HCT116 (cell line): ENCODE data around the gene CIAO2B. TPM values are rescaled to one million over a fixed set of nuclear protein-coding genes. Genes with fewer than 3 reads are reported as not detected.
"Not testable (repeated sequence)": the region's sequence is repeated elsewhere in the genome, so short reads cannot be mapped to it uniquely, and the experiment has no call there.

Experiments
- ATAC-seq: fragments of 200-7000 bp; cut with Tn5 transposase; 2 replicates; pipeline ENCODE4 v1.9.1; 2020; ENCODE audit warnings: mild to moderate bottlenecking, moderate library complexity
- BruUV-seq: library from RNA; stranded (reverse); fragments of 400-500 nt; replicated peaks from 2 replicates; lab custom pipeline; 2021; lab: Mats Ljungman, UMichigan
- CTCF ChIA-PET: fragments of 300-600 bp; sonication (Branson Sonifier 250); formaldehyde crosslinking; loops from one replicate; lab custom pipeline; 2021; ENCODE audit warnings: antibody characterized with exemption; lab: Charles Lee
- POLR2A ChIA-PET: fragments of 300-600, 350-600 bp; sonication (Branson Sonifier 250); formaldehyde crosslinking; loops from one replicate; lab custom pipeline; 2021; ENCODE audit warnings: antibody characterized with exemption; lab: Charles Lee
- RAD21 ChIA-PET, 2 experiments: fragments of 300-600 bp; sonication (Branson Sonifier 250); formaldehyde crosslinking; loops; one replicate each; lab custom pipeline; 2023; ENCODE audit warnings: low total read pairs in 2 of 2; ENCODE audit not compliant: uncharacterized antibody in 2 of 2, unreplicated experiment in 2 of 2, low non-redundant PET in 1 of 2; lab: Charles Lee
- DNase-seq: peaks from one replicate; pipeline ENCODE4 v3.0.0-alpha.2; 2010; ENCODE audit warnings: low read depth, low spot score
- H2AFZ ChIP-seq: fragments of 200-600 bp; shearing (Covaris generic), sonication (generic); 2 replicates; pipeline ENCODE4 v1.6.1; 2017; ENCODE audit warnings: low read depth, mixed run types, mixed read lengths, antibody characterized with exemption, low read length; ENCODE audit not compliant: poor library complexity, severe bottlenecking
- H3K27ac ChIP-seq: 2 replicates; pipeline ENCODE4 v1.5.1; 2012; ENCODE audit warnings: low read depth, low read length
- H3K27me3 ChIP-seq: fragments of 200-600 bp; sonication (generic); 2 replicates; pipeline ENCODE4 v1.6.1; 2016; ENCODE audit warnings: mixed run types, low read length, mixed read lengths; ENCODE audit not compliant: insufficient read depth
- H3K36me3 ChIP-seq, 2 experiments: fragments of 200-500 bp in 1 of 2; fragments of 200-600 bp in 1 of 2; sonication (Bioruptor generic) in 1 of 2; sonication (generic) in 1 of 2; 2 replicates each; pipeline versions ENCODE4 v1.5.1 to v1.6.1; 2014 to 2016; ENCODE audit warnings: low read length in 2 of 2, inconsistent platforms in 1 of 2, mixed read lengths in 1 of 2, mixed run types in 1 of 2; ENCODE audit not compliant: insufficient read depth in 2 of 2, control insufficient read depth in 1 of 2
- H3K4me1 ChIP-seq, 2 experiments: fragments of 200-600 bp in 1 of 2; sonication (generic) in 1 of 2; 2 replicates each; pipeline versions ENCODE4 v1.5.1 to v1.6.1; 2012 to 2017; ENCODE audit warnings: low read length in 2 of 2, inconsistent platforms in 1 of 2, mild to moderate bottlenecking in 1 of 2, mixed read lengths in 1 of 2, mixed run types in 1 of 2, moderate library complexity in 1 of 2; ENCODE audit not compliant: insufficient read depth in 2 of 2, control insufficient read depth in 1 of 2
- H3K4me2 ChIP-seq: fragments of 200-600 bp; sonication (generic); 2 replicates; pipeline ENCODE4 v1.6.1; 2017; ENCODE audit warnings: mixed run types, low read length, mixed read lengths
- H3K4me3 ChIP-seq, 2 experiments: fragments of 200-600 bp in 1 of 2; sonication (generic) in 1 of 2; replicated peaks in 1 of 2; 2 replicates each; pipeline ENCODE4 v1.5.1; 2011 to 2016; ENCODE audit warnings: low read length in 2 of 2, control low read depth in 1 of 2, low read depth in 1 of 2, mild to moderate bottlenecking in 1 of 2, mixed read lengths in 1 of 2, mixed run types in 1 of 2
- H3K79me2 ChIP-seq: fragments of 200-600 bp; sonication (generic); 2 replicates; pipeline ENCODE4 v1.6.1; 2017; ENCODE audit warnings: mild to moderate bottlenecking, mixed run types, low read length, moderate library complexity, mixed read lengths; ENCODE audit not compliant: insufficient read depth
- H3K9ac ChIP-seq: fragments of 200-600 bp; sonication (generic); 2 replicates; pipeline ENCODE4 v1.6.1; 2016; ENCODE audit warnings: low read length, mixed read lengths
- H3K9me2 ChIP-seq: fragments of 200-600 bp; sonication (generic), shearing (Covaris generic); 2 replicates; pipeline ENCODE4 v1.6.1; 2017; ENCODE audit warnings: mixed run types, mild to moderate bottlenecking, moderate library complexity; ENCODE audit not compliant: insufficient read depth
- H3K9me3 ChIP-seq, 2 experiments: fragments of 200-500 bp in 1 of 2; fragments of 200-600 bp in 1 of 2; sonication (Bioruptor generic) in 1 of 2; sonication (generic) in 1 of 2; 2 replicates each; pipeline ENCODE4 v1.6.1; 2014 to 2017; ENCODE audit warnings: low read length in 2 of 2, mixed read lengths in 2 of 2, inconsistent platforms in 1 of 2, low read depth in 1 of 2, mild to moderate bottlenecking in 1 of 2, mixed run types in 1 of 2, moderate library complexity in 1 of 2; ENCODE audit not compliant: control insufficient read depth in 1 of 2, insufficient read depth in 1 of 2
- H4K20me1 ChIP-seq: fragments of 200-600 bp; sonication (generic), shearing (Covaris generic); 2 replicates; pipeline ENCODE4 v1.6.1; 2017; ENCODE audit warnings: mixed run types, mild to moderate bottlenecking, moderate library complexity; ENCODE audit not compliant: insufficient read depth
- CBX3 ChIP-seq: IDR thresholded peaks from 2 replicates; pipeline ENCODE4 v1.6.1; 2012; ENCODE audit warnings: low read depth
- EGR1 ChIP-seq: IDR thresholded peaks from 2 replicates; pipeline ENCODE4 v1.6.1; 2012; ENCODE audit warnings: low read depth
- EZH2phosphoT487 ChIP-seq: fragments of 200-600 bp; IDR thresholded peaks from 2 replicates; pipeline ENCODE4 v1.6.1; 2018; ENCODE audit warnings: antibody characterized with exemption, borderline replicate concordance
- FOSL1 ChIP-seq: IDR thresholded peaks from 2 replicates; pipeline ENCODE4 v1.6.1; 2012; ENCODE audit warnings: low read depth
- JUND ChIP-seq: IDR thresholded peaks from 2 replicates; pipeline ENCODE4 v1.6.1; 2012
- POLR2A ChIP-seq: IDR thresholded peaks from 2 replicates; pipeline ENCODE4 v1.7.0; 2011; ENCODE audit warnings: borderline replicate concordance; ENCODE audit not compliant: insufficient read depth, insufficient read length; ENCODE audit errors: extremely low read depth
- POLR2AphosphoS5 ChIP-seq: IDR thresholded peaks from 2 replicates; pipeline ENCODE4 v1.6.1; 2011; ENCODE audit warnings: mild to moderate bottlenecking, low read depth, low read length, moderate library complexity
- RAD21 ChIP-seq: IDR thresholded peaks from 2 replicates; pipeline ENCODE4 v1.6.1; 2012; ENCODE audit warnings: low read depth, mild to moderate bottlenecking
- TCF7L2 ChIP-seq: IDR thresholded peaks from 2 replicates; pipeline ENCODE4 v1.7.0; 2011; ENCODE audit warnings: borderline replicate concordance, inconsistent platforms; ENCODE audit not compliant: insufficient read depth, insufficient read length; ENCODE audit errors: extremely low read depth
- intact Hi-C: fragments of 100-400 bp; cut with micrococcal nuclease; formaldehyde crosslinking; loops from 2 replicates; pipeline ENCODE4 v1.10.0; 2022
- total RNA-seq: library from RNA; stranded (reverse); gene quantifications from one replicate; pipeline ENCODE4 v1.2.1, GENCODE V29; 2021; ENCODE audit not compliant: unreplicated experiment
- TF ChIP-seq, protein P1 (sequence below), 3 experiments: fragments of 200-600 bp in 1 of 3; sonication (generic) in 1 of 3; IDR thresholded peaks in 2 of 3; conservative IDR thresholded peaks in 1 of 3; 2 replicates each; pipeline ENCODE4 v1.5.1; 2012 to 2017; ENCODE audit warnings: low read depth in 2 of 3, low read length in 2 of 3, antibody characterized with exemption in 1 of 3, borderline replicate concordance in 1 of 3, control low read depth in 1 of 3, mild to moderate bottlenecking in 1 of 3, mixed read lengths in 1 of 3, mixed run types in 1 of 3, moderate library complexity in 1 of 3; ENCODE audit not compliant: insufficient read depth in 1 of 3

The CIAO2B gene
- total RNA-seq, 1 experiment from 2014 or later = 113 TPM

GRCh38 chr16:66976746-66977145 lies 42.5 kb upstream of the CIAO2B start (continued):
- TF ChIP-seq, protein P1, sequence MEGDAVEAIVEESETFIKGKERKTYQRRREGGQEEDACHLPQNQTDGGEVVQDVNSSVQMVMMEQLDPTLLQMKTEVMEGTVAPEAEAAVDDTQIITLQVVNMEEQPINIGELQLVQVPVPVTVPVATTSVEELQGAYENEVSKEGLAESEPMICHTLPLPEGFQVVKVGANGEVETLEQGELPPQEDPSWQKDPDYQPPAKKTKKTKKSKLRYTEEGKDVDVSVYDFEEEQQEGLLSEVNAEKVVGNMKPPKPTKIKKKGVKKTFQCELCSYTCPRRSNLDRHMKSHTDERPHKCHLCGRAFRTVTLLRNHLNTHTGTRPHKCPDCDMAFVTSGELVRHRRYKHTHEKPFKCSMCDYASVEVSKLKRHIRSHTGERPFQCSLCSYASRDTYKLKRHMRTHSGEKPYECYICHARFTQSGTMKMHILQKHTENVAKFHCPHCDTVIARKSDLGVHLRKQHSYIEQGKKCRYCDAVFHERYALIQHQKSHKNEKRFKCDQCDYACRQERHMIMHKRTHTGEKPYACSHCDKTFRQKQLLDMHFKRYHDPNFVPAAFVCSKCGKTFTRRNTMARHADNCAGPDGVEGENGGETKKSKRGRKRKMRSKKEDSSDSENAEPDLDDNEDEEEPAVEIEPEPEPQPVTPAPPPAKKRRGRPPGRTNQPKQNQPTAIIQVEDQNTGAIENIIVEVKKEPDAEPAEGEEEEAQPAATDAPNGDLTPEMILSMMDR (IDR thresholded peaks at IDR 0.05 in 2 of 3, conservative IDR thresholded peaks at IDR 0.05 in 1 of 3; ENCODE audit: borderline replicate concordance in 1 of 3, insufficient read depth in 1 of 3, low read depth in 2 of 3, low read length in 2 of 3) = no peak
- TF ChIP-seq RAD21 (no peak), FOSL1 (no peak)

GRCh38 chr16:66975302-66975893 lies 41.2 kb upstream of the CIAO2B start:
- no TSS peak for BruUV-seq
- Histone ChIP-seq H3K27ac (no peak overlapping the region), H3K79me2 (no peaks in the 10 kb centered on the region), H4K20me1 (no peaks in the 10 kb centered on the region), H3K4me3 (no peak overlapping the region), H3K36me3 (no peaks in the 10 kb centered on the region), H3K9ac (no peak overlapping the region), H3K9me2 (no peaks in the 10 kb centered on the region), H3K27me3 (no peaks in the 10 kb centered on the region), H2AFZ (no peak overlapping the region), H3K4me1 (peaks cover 33 to 55% of the 10 kb centered on the region in 2 experiments), H3K9me3 (no peaks in the 10 kb centered on the region), H3K4me2 (no peak overlapping the region)
- ATAC-seq (no peak), DNase-seq (no peak)
- intact Hi-C loops = no loop called here
- RAD21 ChIA-PET = interaction anchor here in 1 of 2 experiments (0.8 kb wide), 1 partner anchor 21 kb away, joined by 3 read pairs; no protein-coding TSS in a partner anchor
- POLR2A ChIA-PET = interaction anchor here (0.5 kb wide), 1 partner anchor 158 kb away, joined by 4 read pairs; no protein-coding TSS in a partner anchor
- TF ChIP-seq TCF7L2 (no peak), JUND (no peak), EZH2phosphoT487 (no peak), POLR2A (no peak), CBX3 (no peak), EGR1 (no peak), POLR2AphosphoS5 (no peak)
- CTCF ChIA-PET = interaction anchor here (2.7 kb wide), 1 partner anchor 14 kb away, joined by 8 read pairs; the partner anchor contains the start of gene CES3

- H3K27ac ChIP-seq, POLR2A ChIA-PET, H3K9me2 ChIP-seq, intact Hi-C loops, BruUV-seq, H3K4me3 ChIP-seq, H3K9me3 ChIP-seq, H3K27me3 ChIP-seq, H3K9ac ChIP-seq, DNase-seq, H3K79me2 ChIP-seq, H2AFZ ChIP-seq, ATAC-seq, H3K36me3 ChIP-seq, H4K20me1 ChIP-seq, RAD21 ChIA-PET, H3K4me2 ChIP-seq: not testable (repeated sequence)
- peaks cover 33 to 61% of the 10 kb centered on the region in 2 experiments for H3K4me1 ChIP-seq
- CTCF ChIA-PET = interaction anchor here (1.2 to 2.7 kb wide), 3 partner anchors 14 to 180 kb away, joined by 3 to 8 read pairs (median 5); partner anchors contain the start of gene CES3
These were observed 40.7 kb upstream of the CIAO2B start for GRCh38 chr16:66974932-66975246.
